LNCAP (cell line): Measurements from ENCODE around the gene PNMT.

ENCODE experiments used
- TF ChIP-seq, protein P1 (sequence below): fragments of 450-650 bp; IDR thresholded peaks from 2 replicates; pipeline ENCODE4 v1.5.1; 2017; ENCODE audit warnings: mild to moderate bottlenecking

The PNMT gene

GRCh38 chr17:39641883-39642282 is 26.4 kb upstream of the PNMT start:
- TF ChIP-seq, protein P1, sequence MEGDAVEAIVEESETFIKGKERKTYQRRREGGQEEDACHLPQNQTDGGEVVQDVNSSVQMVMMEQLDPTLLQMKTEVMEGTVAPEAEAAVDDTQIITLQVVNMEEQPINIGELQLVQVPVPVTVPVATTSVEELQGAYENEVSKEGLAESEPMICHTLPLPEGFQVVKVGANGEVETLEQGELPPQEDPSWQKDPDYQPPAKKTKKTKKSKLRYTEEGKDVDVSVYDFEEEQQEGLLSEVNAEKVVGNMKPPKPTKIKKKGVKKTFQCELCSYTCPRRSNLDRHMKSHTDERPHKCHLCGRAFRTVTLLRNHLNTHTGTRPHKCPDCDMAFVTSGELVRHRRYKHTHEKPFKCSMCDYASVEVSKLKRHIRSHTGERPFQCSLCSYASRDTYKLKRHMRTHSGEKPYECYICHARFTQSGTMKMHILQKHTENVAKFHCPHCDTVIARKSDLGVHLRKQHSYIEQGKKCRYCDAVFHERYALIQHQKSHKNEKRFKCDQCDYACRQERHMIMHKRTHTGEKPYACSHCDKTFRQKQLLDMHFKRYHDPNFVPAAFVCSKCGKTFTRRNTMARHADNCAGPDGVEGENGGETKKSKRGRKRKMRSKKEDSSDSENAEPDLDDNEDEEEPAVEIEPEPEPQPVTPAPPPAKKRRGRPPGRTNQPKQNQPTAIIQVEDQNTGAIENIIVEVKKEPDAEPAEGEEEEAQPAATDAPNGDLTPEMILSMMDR, result no peak

- TF ChIP-seq, protein P1, result no peak
Measured at GRCh38 chr17:39642291-39643074, 25.8 kb upstream of the PNMT start.

GRCh38 chr17:39643271-39643670 is 25.0 kb upstream of the PNMT start:
- TF ChIP-seq, protein P1, result no peak

DNA sequence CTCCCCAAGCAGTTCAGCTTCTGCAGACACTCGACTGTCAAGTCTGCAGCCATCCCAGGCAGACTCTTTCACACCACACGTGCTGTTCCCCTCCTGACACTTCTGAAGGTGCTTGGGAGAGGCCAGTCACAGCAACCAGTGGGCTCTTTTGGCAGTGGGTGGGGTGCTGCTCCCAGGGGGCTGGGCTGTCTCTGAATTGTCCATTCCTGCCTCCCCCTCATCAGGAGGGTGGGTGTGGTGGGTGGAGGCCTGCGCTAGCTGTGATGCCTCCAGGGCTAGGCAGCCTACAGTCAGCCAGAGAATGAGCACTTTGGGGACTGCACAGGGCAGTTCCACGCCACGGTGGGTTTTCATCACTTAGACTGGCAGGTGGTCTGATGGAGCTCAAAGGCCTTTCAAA is 21.0 kb upstream of the PNMT start:
- TF ChIP-seq, protein P1, result no peak

GRCh38 chr17:39648616-39649366 is 19.5 kb upstream of the PNMT start:
- TF ChIP-seq, protein P1, result no peak

GRCh38 chr17:39650121-39650579 is 18.1 kb upstream of the PNMT start:
- TF ChIP-seq, protein P1, result no peak

- TF ChIP-seq, protein P1, result no peak
Measured at GRCh38 chr17:39651923-39652586, 16.2 kb upstream of the PNMT start.
